Activated CD8-positive, alpha-beta memory T cell treated with anti-CD3 and anti-CD28 coated beads, Interleukin-2, amount 50 U/mL, for 1 hour (primary cell): ENCODE results near the gene STXBP5.
"Not testable (repeated sequence)": the region's sequence is repeated elsewhere in the genome, so short reads cannot be mapped to it uniquely, and the experiment has no call there.

Experiments
- DNase-seq: peaks from one replicate; pipeline ENCODE4 v3.0.0-alpha.2; 2020; ENCODE audit errors: extremely low read depth

STXBP5 gene

DNA sequence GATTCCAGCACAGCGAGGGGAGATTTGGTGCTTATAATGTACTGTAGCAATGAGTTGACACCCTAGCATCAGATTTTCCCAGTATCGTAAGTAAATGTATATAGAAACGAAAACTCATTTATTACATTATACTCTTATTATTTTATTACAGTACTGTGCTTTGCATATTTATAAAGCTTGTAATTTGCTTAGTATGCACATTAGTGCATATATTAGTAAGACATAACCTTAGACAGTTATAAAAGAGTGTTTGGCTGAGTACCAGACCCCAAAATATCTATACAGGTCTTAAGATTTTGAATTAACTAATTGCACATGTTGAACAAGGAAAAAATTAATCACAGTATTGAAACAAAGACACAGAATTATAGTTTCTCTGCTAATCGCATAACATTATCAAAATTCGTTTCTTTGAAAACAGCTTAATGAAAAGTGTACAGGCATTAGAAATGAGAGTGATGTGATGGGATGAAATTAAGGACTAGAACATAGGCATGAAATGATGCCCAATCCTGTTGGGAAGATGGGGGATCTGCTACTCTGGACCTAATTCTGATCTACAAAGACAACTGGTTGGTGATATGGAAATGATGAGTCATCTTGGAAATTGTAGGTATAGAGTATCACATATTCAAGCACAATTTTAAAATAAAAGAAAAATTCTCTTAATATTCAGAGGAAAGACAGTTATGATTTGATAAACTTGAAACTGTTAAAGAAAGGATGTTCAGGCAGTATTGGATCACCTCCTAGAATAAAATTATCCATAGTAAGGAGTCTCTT lies 42.8 kb downstream of the STXBP5 start:
- no peak for DNase-seq

DNA sequence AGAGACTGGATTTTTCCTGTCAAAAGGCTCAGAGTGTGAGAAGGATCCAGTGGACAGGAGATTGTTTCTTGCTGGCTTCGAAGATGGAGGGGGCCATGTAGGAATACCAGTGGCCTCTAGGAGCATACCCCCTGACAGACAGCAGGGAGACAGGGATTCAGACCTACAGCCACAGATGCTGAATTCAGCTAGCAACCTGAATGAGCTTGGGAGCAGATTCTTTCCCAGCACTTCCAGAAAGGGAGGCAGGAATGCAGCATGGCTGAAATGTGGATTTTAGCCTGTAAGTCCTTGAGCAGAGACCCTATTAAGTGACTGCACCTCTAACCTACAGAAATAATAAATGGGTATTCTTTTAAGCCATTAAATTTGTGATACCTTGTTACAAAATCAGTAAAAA lies 44.6 kb downstream of the STXBP5 start:
- no peak for DNase-seq

GRCh38 chr6:147251072-147251471 lies 46.9 kb downstream of the STXBP5 start:
- DNase-seq, result no peak

DNA sequence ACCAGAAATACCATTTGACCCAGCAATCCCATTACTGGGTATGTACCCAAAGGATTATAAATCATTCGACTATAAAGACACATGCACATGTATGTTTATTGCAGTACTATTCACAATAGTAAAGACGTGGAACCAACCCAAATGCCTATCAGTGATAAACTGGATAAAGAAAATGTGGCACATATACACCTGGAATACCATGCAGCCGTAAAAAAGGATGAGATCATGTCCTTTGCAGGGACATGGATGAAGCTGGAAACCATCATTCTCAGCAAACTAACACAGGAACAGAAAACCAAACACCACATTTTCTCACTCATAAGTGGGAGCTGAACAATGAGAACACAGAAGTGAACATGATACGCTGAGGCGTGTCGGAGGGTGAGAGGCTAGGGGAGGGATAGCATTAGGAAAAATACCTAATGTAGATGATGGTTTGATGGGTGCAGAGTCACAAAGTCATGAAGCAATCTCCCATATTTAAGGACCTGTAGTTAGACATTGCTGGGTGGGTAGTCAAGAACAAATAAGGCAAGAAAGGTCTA lies 50.8 kb downstream of the STXBP5 start:
- not testable (repeated sequence) for DNase-seq

DNA sequence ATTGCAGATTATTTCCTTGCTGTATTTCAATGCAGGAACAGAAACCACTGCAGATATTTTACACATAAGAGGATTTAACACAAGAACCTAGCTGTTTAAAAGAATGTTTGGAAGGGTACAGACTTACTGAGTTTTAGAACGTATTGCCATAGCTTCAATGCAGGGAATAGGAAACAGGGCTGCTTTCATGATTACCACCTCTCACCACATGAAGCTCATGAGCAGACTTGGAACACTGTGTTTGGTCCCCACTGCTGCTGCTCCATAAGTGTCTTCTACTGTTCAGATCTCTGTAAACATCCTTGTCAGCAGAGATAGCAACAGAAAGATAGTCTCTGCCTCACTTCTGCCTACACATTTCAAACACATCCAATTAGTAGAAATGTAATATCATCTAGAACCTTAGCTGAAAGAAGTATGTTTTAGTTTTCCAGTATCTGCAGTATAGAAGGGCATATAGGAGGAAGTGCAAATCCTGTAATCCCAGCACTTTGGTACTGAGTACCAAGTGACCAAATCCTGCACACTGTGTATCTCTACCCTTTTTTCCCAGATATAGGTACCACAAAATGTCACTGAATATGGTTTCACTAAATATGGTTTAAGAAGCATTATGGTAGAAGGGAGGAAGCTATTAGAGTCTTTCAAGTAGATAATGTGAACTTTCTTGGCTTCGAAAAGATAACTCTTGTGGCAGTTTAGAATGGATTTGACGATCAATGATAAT lies 51.9 kb downstream of the STXBP5 start:
- DNase-seq, result no peak

- no peak for DNase-seq
Observed at GRCh38 chr6:147257760-147258159, 53.5 kb downstream of the STXBP5 start.

DNA sequence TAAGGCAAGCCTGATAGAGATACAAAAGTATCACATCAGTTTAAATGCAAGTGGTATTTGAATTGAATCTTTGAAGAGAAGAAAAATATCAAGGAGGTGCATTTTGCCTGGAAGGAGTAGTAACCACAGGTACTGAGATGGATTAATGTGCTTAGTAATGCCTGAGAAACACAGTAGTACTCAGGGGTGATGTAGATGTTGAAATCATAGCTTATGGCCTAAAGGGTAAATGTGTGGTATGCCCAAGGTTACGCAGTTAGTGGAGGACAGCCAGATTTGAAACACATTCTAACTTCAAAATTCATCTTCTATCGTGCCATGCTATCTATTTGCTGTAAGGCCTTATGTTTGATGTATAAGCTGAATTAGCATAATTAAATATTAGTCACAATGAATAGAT lies 55.9 kb downstream of the STXBP5 start:
- DNase-seq, result no peak

DNA sequence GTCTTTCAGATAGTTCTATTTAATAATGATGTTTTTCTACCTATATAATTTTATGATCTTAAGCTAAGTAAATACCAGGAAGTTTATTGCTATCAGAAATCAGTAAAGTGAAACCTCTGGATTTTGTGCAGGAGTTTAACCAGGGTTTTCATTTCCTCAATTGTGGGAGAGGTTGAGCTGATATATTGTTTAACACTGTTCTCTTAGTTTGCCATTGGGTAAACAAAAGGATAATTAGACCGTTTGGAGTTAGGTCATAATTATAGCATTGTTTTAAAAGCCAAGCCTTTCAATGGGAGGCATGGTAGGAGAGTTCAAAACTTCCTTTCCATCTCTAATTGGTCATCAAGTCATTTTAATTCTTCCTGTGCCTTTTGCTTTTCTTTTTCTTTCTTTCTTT lies 58.7 kb downstream of the STXBP5 start:
- DNase-seq, result no peak

DNA sequence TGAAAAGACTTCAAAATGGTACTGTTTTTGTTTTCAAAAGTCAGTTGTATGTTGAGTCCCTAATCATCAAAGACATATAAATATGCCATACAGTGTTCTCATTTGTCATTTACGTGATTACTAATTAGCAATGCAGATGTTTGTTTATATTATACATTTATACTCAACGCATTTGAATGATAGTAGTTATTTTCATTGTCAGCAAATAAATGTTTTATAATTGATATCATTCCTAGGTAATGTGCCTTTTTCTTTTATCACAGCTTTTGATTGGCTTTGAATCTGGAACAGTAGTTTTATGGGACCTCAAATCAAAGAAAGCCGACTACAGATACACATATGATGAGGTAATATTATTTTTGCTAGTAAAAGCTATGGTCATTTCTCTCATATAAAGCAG lies 62.6 kb downstream of the STXBP5 start:
- DNase-seq, result no peak

DNA sequence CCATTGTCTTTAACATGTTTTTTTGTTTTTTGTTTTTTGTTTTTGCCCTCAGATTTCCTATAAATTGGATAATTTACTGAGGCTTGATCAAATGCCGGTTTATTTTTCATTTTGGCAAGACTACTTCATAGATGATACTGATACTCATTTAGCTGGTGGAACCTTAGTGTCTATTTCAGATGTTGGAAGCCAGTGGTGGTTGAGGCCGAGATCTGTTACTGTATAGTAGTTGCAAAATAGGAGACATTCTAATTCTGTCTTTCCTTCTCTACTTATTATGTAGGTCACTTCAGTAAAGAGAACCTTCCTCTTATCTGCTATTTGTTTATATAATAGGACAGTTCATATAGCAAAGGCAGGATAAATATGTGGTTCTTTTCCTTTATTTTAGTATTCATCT lies 63.4 kb downstream of the STXBP5 start:
- no peak for DNase-seq

GRCh38 chr6:147268254-147268653 lies 64.0 kb downstream of the STXBP5 start:
- DNase-seq, result no peak

- no peak for DNase-seq
Observed at GRCh38 chr6:147274012-147274411, 69.8 kb downstream of the STXBP5 start.

- DNase-seq, result no peak
Observed at GRCh38 chr6:147274776-147275175, 70.6 kb downstream of the STXBP5 start.

- DNase-seq, result no peak
Observed at GRCh38 chr6:147278891-147279290, 74.7 kb downstream of the STXBP5 start.

DNA sequence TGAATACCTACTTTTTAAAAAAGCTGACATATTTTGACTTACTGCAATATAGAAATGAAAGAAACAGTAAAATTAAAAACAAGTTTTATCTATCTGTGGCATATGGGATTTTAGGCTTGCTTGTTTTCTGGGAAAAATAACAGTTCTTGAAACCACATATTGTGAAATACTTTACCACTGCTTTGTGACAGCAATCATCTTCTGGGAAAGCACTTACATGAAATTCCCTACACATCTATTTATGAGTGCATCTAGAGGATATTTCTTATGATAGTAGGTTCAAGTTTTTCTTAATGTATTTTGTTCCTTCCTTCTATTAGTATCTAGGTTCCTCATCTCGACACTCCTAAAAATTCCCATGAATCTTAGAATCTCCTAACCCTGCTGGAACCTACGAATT lies 75.2 kb downstream of the STXBP5 start:
- no peak for DNase-seq

GRCh38 chr6:147281895-147282565 lies 77.8 kb downstream of the STXBP5 start:
- no peak for DNase-seq

- no peak for DNase-seq
Observed at GRCh38 chr6:147282566-147282959, 78.3 kb downstream of the STXBP5 start.

- DNase-seq, result no peak
Observed at GRCh38 chr6:147283460-147283859, 79.2 kb downstream of the STXBP5 start.

DNA sequence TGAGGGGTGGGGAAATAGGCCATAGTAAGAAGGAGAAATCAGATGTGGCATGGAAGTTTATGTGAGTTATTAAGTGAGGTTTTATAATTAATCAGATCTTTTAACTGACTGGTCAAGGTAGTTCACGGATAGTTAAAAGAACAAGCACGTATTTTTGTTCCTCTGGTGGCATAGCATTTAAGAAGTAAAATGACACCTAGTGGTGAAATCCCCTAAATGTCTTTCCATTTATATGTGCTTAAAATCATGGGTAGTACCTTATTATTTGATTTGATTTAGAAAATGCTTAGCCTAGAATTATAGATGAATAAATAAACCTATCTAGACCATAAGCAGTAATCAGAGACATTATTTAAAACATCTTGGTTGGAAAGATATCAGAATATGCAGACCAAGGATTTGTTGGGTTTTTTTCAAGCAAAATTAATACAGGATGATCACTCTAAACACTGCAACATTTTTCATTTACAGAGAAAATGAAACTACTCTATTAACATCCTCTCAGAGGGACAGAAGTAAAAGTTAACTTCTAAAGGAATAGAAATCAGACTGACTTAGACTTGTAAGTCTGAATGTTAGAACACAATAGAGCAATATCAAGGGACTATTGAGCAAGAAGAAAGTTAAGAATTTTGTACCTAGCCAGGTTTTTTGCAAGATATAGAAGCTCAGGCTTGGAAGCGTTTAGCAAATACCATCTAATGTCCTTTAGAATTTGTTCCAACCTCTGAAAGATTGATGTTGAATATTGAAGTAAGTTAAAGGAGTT lies 81.1 kb downstream of the STXBP5 start:
- no peak for DNase-seq

DNA sequence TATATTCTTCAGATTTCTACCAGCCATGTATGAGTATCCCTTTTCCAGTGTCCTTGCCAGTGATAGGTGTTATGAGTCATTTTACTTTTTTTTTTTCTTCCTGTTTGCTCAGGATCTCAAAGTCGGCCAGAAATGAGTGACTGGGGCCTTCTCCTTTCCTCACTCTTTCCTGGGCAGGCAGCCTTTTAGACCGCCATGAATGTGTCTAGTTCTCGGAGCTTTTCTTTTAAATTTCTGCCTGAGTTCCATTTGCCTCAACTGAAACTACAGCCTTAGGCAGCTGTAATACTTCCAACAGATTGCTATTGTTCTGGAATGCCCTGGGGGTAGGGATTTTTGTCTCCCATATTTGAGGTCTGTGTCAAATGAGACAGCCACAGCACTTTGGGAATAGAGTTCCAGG lies 83.7 kb downstream of the STXBP5 start:
- no peak for DNase-seq

DNA sequence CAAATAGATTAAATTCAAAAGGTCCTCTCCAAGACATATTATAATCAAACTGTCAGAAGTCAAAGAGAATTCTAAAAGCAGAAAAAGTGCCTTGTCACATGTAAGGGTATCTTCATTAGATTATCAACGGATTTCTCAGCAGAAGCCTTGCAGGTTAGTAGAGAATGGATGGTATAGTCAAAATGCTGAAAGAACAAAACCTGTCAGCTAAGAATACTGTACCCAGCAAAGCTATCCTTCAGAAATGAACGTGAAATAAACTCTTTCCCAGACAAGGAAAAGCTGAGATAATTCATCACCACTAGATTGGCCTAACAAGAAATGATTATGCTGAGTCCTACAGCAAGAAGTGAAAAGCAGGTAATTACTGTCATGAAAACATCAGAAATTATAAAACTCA lies 92.9 kb downstream of the STXBP5 start:
- no peak for DNase-seq
